ENCODE data around the gene EMILIN1.

The EMILIN1 gene

DNA sequence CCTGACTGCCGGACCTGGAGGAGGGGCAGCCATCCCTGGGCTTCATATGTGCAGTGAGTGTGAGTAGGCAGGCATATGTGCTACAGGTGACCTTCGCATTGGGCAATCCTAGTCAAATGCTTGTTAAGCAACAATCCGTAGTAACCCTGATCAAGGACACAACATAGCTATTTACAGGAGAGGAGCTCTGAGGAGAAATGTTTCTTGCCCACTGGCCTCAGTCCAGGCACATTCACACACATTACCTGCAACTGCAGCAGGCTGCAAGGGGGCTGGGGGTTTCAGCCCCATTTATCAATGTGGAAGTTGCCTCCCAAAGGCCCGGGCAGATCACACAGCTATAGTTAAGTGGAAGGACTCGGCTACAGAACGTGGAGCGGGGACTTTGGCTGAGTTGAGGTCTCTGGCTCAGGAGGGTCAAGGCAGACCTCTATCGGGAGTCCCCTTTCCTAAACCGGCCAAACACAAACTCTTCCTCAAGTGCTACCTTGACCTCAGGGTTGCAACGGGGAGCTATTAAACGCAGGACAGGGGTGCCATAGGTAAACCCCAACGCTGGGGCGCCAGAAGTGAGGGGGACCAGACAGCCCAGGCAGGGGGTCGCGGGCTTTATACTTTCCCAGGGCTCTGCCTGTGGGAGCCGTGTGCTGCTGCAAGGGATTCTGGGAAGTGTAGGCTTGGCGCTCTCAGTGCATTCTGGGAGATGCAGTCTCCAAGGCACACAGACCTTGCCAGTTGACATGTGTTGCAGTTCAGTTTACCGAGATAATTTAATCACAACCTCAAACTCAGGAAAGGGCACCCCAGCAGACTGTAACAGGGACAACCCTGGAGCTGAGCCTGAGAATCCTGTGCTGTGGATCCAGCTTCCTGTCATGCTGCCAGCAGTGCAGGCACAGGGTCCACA is 17.6 kb downstream of the EMILIN1 start:
- H3K4me3 ChIP-seq (replicated peaks; ENCODE audit: low read depth, low read length) = peak overlapping the region; percentile 26
- TF ChIP-seq, protein P1, sequence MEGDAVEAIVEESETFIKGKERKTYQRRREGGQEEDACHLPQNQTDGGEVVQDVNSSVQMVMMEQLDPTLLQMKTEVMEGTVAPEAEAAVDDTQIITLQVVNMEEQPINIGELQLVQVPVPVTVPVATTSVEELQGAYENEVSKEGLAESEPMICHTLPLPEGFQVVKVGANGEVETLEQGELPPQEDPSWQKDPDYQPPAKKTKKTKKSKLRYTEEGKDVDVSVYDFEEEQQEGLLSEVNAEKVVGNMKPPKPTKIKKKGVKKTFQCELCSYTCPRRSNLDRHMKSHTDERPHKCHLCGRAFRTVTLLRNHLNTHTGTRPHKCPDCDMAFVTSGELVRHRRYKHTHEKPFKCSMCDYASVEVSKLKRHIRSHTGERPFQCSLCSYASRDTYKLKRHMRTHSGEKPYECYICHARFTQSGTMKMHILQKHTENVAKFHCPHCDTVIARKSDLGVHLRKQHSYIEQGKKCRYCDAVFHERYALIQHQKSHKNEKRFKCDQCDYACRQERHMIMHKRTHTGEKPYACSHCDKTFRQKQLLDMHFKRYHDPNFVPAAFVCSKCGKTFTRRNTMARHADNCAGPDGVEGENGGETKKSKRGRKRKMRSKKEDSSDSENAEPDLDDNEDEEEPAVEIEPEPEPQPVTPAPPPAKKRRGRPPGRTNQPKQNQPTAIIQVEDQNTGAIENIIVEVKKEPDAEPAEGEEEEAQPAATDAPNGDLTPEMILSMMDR (IDR thresholded peaks at IDR 0.05; ENCODE audit: low read length, missing control alignments) = no peak
- peak; percentile 68 for DNase-seq (ENCODE audit: low read depth)

DNA sequence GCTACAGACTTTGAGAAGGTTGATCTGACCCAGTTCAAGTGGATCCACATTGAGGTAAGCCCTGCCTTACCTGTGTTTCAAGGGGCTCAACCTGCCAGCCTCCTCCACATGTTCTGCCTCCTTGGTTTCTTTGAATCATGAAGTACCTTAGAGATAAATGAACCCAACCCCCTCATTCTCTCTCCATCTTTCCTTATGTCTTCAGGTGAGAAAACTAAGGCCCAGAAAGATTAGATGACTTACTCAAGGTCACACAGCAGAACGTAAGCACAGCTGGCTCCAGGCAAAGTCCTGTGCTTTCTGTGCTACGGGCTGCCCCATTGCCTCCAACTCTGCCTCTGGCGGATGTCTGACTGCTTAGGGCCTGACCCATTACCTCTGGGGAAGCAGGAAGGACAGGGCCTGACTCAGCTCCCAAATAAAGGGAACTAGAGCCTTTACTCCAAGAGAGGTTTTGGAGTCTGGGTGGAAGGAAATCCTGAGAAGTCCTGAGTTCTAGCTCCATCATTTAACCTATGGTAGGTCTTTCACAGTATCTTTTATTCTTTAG is 18.4 kb downstream of the EMILIN1 start:
- TF ChIP-seq, protein P1 (IDR thresholded peaks at IDR 0.05; ENCODE audit: low read length, missing control alignments) = no peak
- no peak overlapping the region for H3K4me3 ChIP-seq (replicated peaks; ENCODE audit: low read depth, low read length)
- no peak for DNase-seq (ENCODE audit: low read depth)

DNA sequence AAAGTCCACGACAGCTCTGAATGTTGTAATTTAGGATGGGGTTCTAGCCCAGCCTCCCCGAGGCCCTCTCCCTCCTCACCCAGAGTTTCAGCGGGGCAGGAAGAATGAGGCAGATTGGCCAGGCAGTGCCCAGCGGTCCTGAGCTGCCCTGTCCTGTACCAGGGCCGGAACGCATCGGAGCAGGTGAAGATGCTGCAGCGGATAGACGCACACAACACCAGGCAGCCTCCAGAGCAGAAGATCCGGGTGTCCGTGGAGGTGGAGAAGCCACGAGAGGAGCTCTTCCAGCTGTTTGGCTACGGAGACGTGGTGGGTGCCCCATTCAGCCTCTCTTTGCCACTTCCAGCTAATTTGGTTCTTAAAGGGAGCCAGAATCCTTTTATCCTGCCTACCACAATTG is 18.9 kb downstream of the EMILIN1 start:
- TF ChIP-seq, protein P1 (IDR thresholded peaks at IDR 0.05; ENCODE audit: low read length, missing control alignments) = no peak
- H3K4me3 ChIP-seq (replicated peaks; ENCODE audit: low read depth, low read length) = no peak overlapping the region
- DNase-seq (ENCODE audit: low read depth) = no peak

DNA sequence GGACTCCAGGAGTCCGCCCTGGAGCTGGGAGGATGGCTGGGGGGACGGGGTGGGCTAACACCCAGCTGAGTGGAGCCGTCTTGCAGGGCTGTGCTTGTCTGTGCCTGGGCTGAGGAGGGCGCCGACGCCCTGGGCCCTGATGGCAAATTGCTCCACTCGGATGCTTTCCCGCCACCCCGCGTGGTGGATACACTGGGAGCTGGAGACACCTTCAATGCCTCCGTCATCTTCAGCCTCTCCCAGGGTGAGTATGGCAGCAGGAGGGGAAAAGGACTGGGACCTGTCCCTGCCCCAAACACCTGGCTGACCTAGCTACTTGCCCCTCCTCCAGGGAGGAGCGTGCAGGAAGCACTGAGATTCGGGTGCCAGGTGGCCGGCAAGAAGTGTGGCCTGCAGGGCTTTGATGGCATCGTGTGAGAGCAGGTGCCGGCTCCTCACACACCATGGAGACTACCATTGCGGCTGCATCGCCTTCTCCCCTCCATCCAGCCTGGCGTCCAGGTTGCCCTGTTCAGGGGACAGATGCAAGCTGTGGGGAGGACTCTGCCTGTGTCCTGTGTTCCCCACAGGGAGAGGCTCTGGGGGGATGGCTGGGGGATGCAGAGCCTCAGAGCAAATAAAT is 21.0 kb downstream of the EMILIN1 start:
- H3K4me3 ChIP-seq (replicated peaks; ENCODE audit: low read depth, low read length) = no peak overlapping the region
- TF ChIP-seq, protein P1 (IDR thresholded peaks at IDR 0.05; ENCODE audit: low read length, missing control alignments) = no peak
- DNase-seq (ENCODE audit: low read depth) = no peak

DNA sequence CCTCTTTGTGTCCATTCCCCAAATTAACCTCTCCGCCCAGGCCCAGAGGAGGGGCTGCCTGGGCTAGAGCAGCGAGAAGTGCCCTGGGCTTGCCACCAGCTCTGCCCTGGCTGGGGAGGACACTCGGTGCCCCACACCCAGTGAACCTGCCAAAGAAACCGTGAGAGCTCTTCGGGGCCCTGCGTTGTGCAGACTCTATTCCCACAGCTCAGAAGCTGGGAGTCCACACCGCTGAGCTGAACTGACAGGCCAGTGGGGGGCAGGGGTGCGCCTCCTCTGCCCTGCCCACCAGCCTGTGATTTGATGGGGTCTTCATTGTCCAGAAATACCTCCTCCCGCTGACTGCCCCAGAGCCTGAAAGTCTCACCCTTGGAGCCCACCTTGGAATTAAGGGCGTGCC is 21.6 kb downstream of the EMILIN1 start:
- TF ChIP-seq, protein P1 (IDR thresholded peaks at IDR 0.05; ENCODE audit: low read length, missing control alignments) = no peak
- DNase-seq (ENCODE audit: low read depth) = no peak

DNA sequence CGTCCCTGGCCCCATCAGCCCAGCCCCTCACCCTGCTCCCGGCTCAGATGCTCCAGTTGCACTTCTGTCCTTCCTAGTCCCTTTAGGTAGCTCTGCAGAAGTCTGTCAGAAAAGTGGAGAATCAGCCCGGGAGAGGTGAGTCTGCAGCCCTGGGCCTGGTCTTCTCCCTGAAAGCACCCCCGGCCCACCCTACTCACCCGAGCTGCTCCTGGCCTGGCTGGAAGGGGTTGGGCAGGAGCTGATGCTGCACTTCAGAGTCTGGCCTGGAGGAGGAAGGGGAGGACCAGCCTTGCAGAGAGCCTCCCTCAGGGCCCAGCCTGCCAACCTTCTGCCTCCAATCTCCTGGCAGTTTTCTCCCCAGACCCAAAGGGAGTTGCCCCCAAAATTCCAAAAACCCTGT is 23.9 kb downstream of the EMILIN1 start:
- no peak for DNase-seq (ENCODE audit: low read depth)
- no peak overlapping the region for H3K4me3 ChIP-seq (replicated peaks; ENCODE audit: low read depth, low read length)
- TF ChIP-seq, protein P1 (IDR thresholded peaks at IDR 0.05; ENCODE audit: low read length, missing control alignments) = no peak

More for the DNA sequence above, 21.6 kb downstream of the EMILIN1 start:
- no peak overlapping the region for H3K4me3 ChIP-seq (replicated peaks; ENCODE audit: low read depth, low read length)
